HCT116 (cell line): ENCODE data around the gene KIRREL3. TPM values are rescaled to one million over a fixed set of nuclear protein-coding genes. Genes with fewer than 3 reads are reported as not detected.

Experiments used
- microRNA-seq: library from miRNA; unstranded; fragments of <30 nt; microRNA quantifications from one replicate; pipeline ENCODE4, GENCODE V29; 2016; ENCODE audit warnings: borderline number of aligned reads
- total RNA-seq: library from RNA; stranded (reverse); gene quantifications from one replicate; pipeline ENCODE4 v1.2.1, GENCODE V29; 2021; ENCODE audit not compliant: unreplicated experiment

KIRREL3 gene
- total RNA-seq, 1 experiment from 2014 or later = not detected

Small RNAs within 50 kb of the gene (microRNA-seq; reads per million reads assigned to microRNA genes)
- not detected for gene MIR3167
